Uterus (tissue), 2 donors: Measurements from ENCODE around the gene FKBP5.

ENCODE experiments used
- CTCF ChIP-seq, 4 experiments: fragments of 200-600 bp in 2 of 4; fragments of 450-650 bp in 2 of 4; sonication (generic) in 2 of 4; IDR thresholded peaks; one replicate each; pipeline ENCODE4 v1.5.1; 2016 to 2019; ENCODE audit warnings: antibody characterized with exemption in 4 of 4, mild to moderate bottlenecking in 2 of 4, moderate library complexity in 1 of 4
- POLR2A ChIP-seq, 2 donors: fragments of 450-650 bp; IDR thresholded peaks; one replicate each; pipeline ENCODE4 v1.6.1; 2016; ENCODE audit warnings: antibody characterized with exemption in 2 of 2, mild to moderate bottlenecking in 1 of 2, moderate library complexity in 1 of 2

GRCh38 chr6:35587167-35587566 is 101.5 kb downstream of the FKBP5 start:
- TF ChIP-seq CTCF (IDR thresholded peaks at IDR 0.05): no peak
- no peak for TF ChIP-seq POLR2A (IDR thresholded peaks at IDR 0.05)
